Thyroid gland (tissue), 4 donors: ENCODE results near the gene VSX2.

Experiments used
- CTCF ChIP-seq, 6 experiments: fragments of 200-600 bp in 3 of 6; fragments of 450-650 bp in 3 of 6; sonication (generic) in 3 of 6; IDR thresholded peaks; one replicate each; pipeline ENCODE4 v1.5.1; 2016 to 2019; ENCODE audit warnings: antibody characterized with exemption in 6 of 6, mild to moderate bottlenecking in 2 of 6, inconsistent platforms in 1 of 6, moderate library complexity in 1 of 6
- POLR2A ChIP-seq, 2 donors: fragments of 450-650 bp; IDR thresholded peaks; one replicate each; pipeline ENCODE4 v1.6.1; 2017; ENCODE audit warnings: antibody characterized with exemption in 2 of 2, mild to moderate bottlenecking in 2 of 2, moderate library complexity in 1 of 2

GRCh38 chr14:74262076-74262475, 22.8 kb downstream of the VSX2 start:
- TF ChIP-seq CTCF (IDR thresholded peaks at IDR 0.05) (no peak), POLR2A (IDR thresholded peaks at IDR 0.05) (no peak)
